ENCODE results near the gene CHST8. TPM values are rescaled to one million over a fixed set of nuclear protein-coding genes. Genes with fewer than 3 reads are reported as not detected.
"Not testable (repeated sequence)": the region's sequence is repeated elsewhere in the genome, so short reads cannot be mapped to it uniquely, and the experiment has no call there.

The CHST8 gene
- polyA plus RNA-seq, 4 donors, result 0.07 to 0.20 (median 0.16) TPM

GRCh38 chr19:33805313-33805712 lies 183.6 kb downstream of the CHST8 start:
- no peak for DNase-seq (ENCODE audit: low read depth in 4 of 4, low spot score in 3 of 4)

GRCh38 chr19:33805840-33806433 lies 184.2 kb downstream of the CHST8 start:
- DNase-seq (ENCODE audit: low read depth in 4 of 4, low spot score in 3 of 4), result no peak

GRCh38 chr19:33806434-33806881 lies 184.7 kb downstream of the CHST8 start:
- no peak for DNase-seq (ENCODE audit: low read depth in 4 of 4, low spot score in 3 of 4)

GRCh38 chr19:33808399-33808798 lies 186.6 kb downstream of the CHST8 start:
- DNase-seq (ENCODE audit: low read depth in 4 of 4, low spot score in 3 of 4), result no peak

- DNase-seq (ENCODE audit: low read depth in 4 of 4, low spot score in 3 of 4), result no peak
Observed at GRCh38 chr19:33809960-33810359, 188.2 kb downstream of the CHST8 start.

GRCh38 chr19:33810821-33811220 lies 189.1 kb downstream of the CHST8 start:
- no peak for DNase-seq (ENCODE audit: low read depth in 4 of 4, low spot score in 3 of 4)

- no peak for DNase-seq (ENCODE audit: low read depth in 4 of 4, low spot score in 3 of 4)
Observed at GRCh38 chr19:33811246-33811645, 189.5 kb downstream of the CHST8 start.

GRCh38 chr19:33811736-33812387 lies 190.1 kb downstream of the CHST8 start:
- no peak for DNase-seq (ENCODE audit: low read depth in 4 of 4, low spot score in 3 of 4)

- no peak for DNase-seq (ENCODE audit: low read depth in 4 of 4, low spot score in 3 of 4)
Observed at GRCh38 chr19:33812388-33813330, 190.9 kb downstream of the CHST8 start.

GRCh38 chr19:33813391-33814101 lies 191.8 kb downstream of the CHST8 start:
- DNase-seq (ENCODE audit: low read depth in 4 of 4, low spot score in 3 of 4), result no peak

- DNase-seq (ENCODE audit: low read depth in 4 of 4, low spot score in 3 of 4), result no peak
Observed at GRCh38 chr19:33814181-33815165, 192.7 kb downstream of the CHST8 start.

- DNase-seq (ENCODE audit: low read depth in 4 of 4, low spot score in 3 of 4), result no peak
Observed at GRCh38 chr19:33815380-33816340, 193.9 kb downstream of the CHST8 start.

GRCh38 chr19:33818411-33818810 lies 196.7 kb downstream of the CHST8 start:
- no peak for DNase-seq (ENCODE audit: low read depth in 4 of 4, low spot score in 3 of 4)

GRCh38 chr19:33819078-33819477 lies 197.3 kb downstream of the CHST8 start:
- not testable (repeated sequence) for DNase-seq (ENCODE audit: low read depth in 4 of 4, low spot score in 3 of 4)

GRCh38 chr19:33819506-33819879 lies 197.7 kb downstream of the CHST8 start:
- DNase-seq (ENCODE audit: low read depth in 4 of 4, low spot score in 3 of 4), result no peak

GRCh38 chr19:33819880-33820781 lies 198.4 kb downstream of the CHST8 start:
- no peak for DNase-seq (ENCODE audit: low read depth in 4 of 4, low spot score in 3 of 4)

GRCh38 chr19:33821871-33822270 lies 200.1 kb downstream of the CHST8 start:
- no peak for DNase-seq (ENCODE audit: low read depth in 4 of 4, low spot score in 3 of 4)

Data from left renal pelvis (tissue), 4 donors.